GM12874 (cell line): ENCODE results near the gene PRICKLE3.

ENCODE experiments used
- CTCF ChIP-seq: IDR thresholded peaks from 2 replicates; pipeline ENCODE4 v1.5.1; 2011; ENCODE audit warnings: low read depth, mild to moderate bottlenecking, control low read depth, low read length, moderate library complexity; ENCODE audit not compliant: insufficient read depth

Gene PRICKLE3

GRCh38 chrX:49147936-49148335, 38.2 kb downstream of the PRICKLE3 start:
- TF ChIP-seq CTCF = no peak

- no peak for TF ChIP-seq CTCF
Observed at GRCh38 chrX:49147282-49147681, 38.9 kb downstream of the PRICKLE3 start.

DNA sequence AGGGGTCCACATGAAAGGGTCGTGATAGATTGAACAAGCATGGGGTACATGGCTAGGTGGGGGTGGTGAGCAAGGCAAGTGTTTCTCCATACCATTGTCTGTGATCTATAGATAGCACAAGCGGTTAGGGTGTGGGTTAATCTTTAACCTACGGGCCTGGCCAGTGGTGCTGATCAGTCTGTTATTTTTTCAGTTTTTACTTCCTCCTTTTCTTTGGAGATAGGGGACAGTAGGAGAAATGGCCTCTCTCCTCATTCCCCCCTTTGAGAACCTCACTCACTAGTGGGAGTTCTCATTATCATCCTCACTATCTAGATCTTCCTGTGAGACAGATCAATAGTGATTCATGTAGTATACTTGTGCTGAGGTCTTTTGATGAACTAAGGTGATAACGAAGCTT, 46.5 kb downstream of the PRICKLE3 start:
- no peak for TF ChIP-seq CTCF

GRCh38 chrX:49137492-49137891, 48.7 kb downstream of the PRICKLE3 start:
- TF ChIP-seq CTCF = no peak

- TF ChIP-seq CTCF = no peak
Observed at GRCh38 chrX:49133759-49134158, 52.4 kb downstream of the PRICKLE3 start.

DNA sequence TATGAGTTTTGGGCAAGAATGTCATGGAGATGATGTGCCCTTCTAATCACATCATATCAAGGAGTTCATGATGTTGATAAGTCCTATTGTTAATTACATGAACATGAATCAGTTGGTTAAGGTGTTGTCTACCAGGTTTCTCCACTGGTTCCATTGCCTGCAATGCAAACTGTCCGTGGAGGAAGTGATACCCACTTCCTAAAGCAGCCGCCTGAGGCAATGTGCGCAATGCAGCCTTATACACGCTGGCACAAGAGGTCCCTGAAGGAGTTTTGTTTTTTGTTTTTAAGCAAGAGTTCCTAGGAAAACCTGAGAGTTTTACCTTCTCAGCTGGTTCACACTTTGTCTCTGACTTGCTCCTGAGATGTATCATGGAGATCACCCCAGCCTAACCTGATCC, 56.7 kb downstream of the PRICKLE3 start:
- no peak for TF ChIP-seq CTCF
